Neural crest cell (in vitro differentiated cells): ENCODE results near the gene PAX6. TPM values are rescaled to one million over a fixed set of nuclear protein-coding genes. Genes with fewer than 3 reads are reported as not detected.
A peak's percentile ranks its signal among the peaks of the same experiment; 100 is the strongest.

Source experiments
- DNase-seq: peaks from one replicate; pipeline ENCODE4 v3.0.0; 2021; ENCODE audit warnings: low read depth, mixed read lengths, low spot score
- H3K27ac Mint-ChIP-seq: one replicate; pipeline ENCODE4 v1.8.0; 2021; ENCODE audit warnings: mild to moderate bottlenecking, mixed read lengths; ENCODE audit not compliant: unreplicated experiment
- H3K27me3 Mint-ChIP-seq: 2 replicates; pipeline ENCODE4 v1.8.0; 2021; ENCODE audit warnings: low read depth, mild to moderate bottlenecking, mixed read lengths
- H3K36me3 Mint-ChIP-seq: 2 replicates; pipeline ENCODE4 v1.8.0; 2021; ENCODE audit warnings: low read depth, mild to moderate bottlenecking, mixed read lengths
- H3K4me1 Mint-ChIP-seq: 2 replicates; pipeline ENCODE4 v1.8.0; 2021; ENCODE audit warnings: mixed read lengths
- H3K4me3 Mint-ChIP-seq: one replicate; pipeline ENCODE4 v1.8.0; 2021; ENCODE audit warnings: mild to moderate bottlenecking, mixed read lengths
- H3K9me3 Mint-ChIP-seq: 2 replicates; pipeline ENCODE4 v1.8.0; 2021; ENCODE audit warnings: mixed read lengths
- total RNA-seq: library from RNA; stranded (reverse); gene quantifications from 2 replicates; pipeline ENCODE4 v1.2.1, GENCODE V29; 2021
- TF ChIP-seq, protein P1 (sequence below): fragments of 200-600 bp; sonication (generic); conservative IDR thresholded peaks from 2 replicates; pipeline ENCODE4 v1.5.0; 2021; ENCODE audit warnings: antibody characterized with exemption, mild to moderate bottlenecking

Gene PAX6
- total RNA-seq, 1 donor from 2014 or later, result 83.7 TPM

DNA sequence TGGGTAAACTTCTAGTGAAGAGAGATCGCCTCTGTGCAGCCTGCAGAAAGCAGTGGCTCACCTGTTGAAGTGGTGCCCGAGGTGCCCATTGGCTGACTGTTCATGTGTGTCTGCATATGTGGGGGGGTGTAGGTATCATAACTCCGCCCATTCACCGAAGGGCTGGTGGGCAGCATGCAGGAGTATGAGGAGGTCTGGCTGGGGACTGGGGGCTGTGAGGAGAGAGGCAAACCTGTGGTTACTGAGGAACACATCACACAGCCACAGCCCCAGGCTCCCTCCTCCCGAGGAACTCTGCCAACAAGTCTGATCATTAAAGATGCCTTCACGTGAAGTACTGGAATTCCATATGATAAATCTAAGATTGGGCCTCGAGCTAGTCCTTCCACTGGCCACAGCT is 20.5 kb downstream of the PAX6 start:
- H3K27ac Mint-ChIP-seq, result no peak overlapping the region
- no peaks in the 10 kb centered on the region for H3K9me3 Mint-ChIP-seq
- peaks cover 23% of the 10 kb centered on the region for H3K36me3 Mint-ChIP-seq
- H3K27me3 Mint-ChIP-seq, result peaks cover 28% of the 10 kb centered on the region
- TF ChIP-seq, protein P1, sequence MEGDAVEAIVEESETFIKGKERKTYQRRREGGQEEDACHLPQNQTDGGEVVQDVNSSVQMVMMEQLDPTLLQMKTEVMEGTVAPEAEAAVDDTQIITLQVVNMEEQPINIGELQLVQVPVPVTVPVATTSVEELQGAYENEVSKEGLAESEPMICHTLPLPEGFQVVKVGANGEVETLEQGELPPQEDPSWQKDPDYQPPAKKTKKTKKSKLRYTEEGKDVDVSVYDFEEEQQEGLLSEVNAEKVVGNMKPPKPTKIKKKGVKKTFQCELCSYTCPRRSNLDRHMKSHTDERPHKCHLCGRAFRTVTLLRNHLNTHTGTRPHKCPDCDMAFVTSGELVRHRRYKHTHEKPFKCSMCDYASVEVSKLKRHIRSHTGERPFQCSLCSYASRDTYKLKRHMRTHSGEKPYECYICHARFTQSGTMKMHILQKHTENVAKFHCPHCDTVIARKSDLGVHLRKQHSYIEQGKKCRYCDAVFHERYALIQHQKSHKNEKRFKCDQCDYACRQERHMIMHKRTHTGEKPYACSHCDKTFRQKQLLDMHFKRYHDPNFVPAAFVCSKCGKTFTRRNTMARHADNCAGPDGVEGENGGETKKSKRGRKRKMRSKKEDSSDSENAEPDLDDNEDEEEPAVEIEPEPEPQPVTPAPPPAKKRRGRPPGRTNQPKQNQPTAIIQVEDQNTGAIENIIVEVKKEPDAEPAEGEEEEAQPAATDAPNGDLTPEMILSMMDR, result no peak
- no peak overlapping the region for H3K4me3 Mint-ChIP-seq
- no peak for DNase-seq
- H3K4me1 Mint-ChIP-seq, result peaks cover 56% of the 10 kb centered on the region

DNA sequence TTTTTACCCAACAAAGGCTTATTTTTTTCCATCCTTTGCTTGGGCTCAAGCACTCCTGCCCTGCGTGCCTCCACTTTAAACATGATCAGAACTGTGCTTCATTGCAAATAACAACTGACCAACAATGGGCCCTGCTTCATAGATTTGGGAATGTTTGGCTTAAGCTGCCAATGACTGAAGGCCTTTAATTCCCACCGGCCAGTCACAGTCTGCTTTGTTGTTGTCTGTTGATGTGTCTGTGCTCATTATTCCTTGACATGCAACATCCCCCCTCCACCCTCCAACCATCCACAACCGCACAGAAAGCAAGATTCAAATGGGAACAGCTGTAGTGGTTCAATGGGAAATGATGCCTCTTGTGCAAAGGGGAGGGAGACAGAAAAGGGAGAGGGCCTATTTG is 23.0 kb downstream of the PAX6 start:
- peak overlapping the region; percentile 49 for H3K4me3 Mint-ChIP-seq
- no peak overlapping the region for H3K27ac Mint-ChIP-seq
- H3K27me3 Mint-ChIP-seq, result peaks cover 7% of the 10 kb centered on the region
- peaks cover 12% of the 10 kb centered on the region for H3K36me3 Mint-ChIP-seq
- no peak for DNase-seq
- TF ChIP-seq, protein P1, result no peak
- H3K9me3 Mint-ChIP-seq, result no peaks in the 10 kb centered on the region
- peaks cover 34% of the 10 kb centered on the region for H3K4me1 Mint-ChIP-seq

DNA sequence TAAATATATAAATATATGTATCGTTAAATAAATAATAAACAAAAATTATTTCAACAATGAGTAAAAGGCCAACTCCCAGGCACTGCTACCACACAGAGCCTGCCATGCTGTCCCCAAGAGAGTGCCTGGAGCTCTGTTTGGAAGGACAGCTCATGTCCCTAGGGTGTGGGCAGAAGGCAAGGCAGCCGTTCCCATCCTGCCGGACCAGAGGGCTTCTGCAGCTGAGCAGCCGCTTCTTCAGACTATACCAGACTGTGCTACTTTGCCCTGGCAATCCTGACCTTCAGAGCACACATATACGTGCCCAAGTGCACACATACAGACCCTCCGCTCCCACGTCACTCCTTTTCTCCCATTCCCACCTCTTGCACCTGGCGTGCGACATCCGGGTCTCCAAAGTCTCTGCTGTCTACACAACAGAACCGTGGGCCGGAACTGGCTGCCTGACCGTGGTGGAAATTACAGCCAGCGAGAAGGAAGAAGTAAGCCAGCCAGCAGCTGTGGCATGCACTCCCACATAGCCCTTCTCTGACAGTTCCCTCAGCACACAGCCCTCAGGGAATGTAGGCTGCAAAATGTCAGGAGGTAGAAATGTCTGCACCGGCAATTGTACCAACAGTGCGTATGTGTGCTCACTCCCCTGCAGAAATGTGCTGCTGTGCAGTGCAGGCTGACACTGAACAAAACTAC is 24.0 kb downstream of the PAX6 start:
- H3K27me3 Mint-ChIP-seq, result no peaks in the 10 kb centered on the region
- H3K36me3 Mint-ChIP-seq, result peaks cover 9% of the 10 kb centered on the region
- peak overlapping the region; percentile 35 for H3K4me3 Mint-ChIP-seq
- TF ChIP-seq, protein P1, result no peak
- H3K9me3 Mint-ChIP-seq, result no peaks in the 10 kb centered on the region
- H3K27ac Mint-ChIP-seq, result peak overlapping the region; percentile 91
- DNase-seq, result no peak
- H3K4me1 Mint-ChIP-seq, result peaks cover 34% of the 10 kb centered on the region

DNA sequence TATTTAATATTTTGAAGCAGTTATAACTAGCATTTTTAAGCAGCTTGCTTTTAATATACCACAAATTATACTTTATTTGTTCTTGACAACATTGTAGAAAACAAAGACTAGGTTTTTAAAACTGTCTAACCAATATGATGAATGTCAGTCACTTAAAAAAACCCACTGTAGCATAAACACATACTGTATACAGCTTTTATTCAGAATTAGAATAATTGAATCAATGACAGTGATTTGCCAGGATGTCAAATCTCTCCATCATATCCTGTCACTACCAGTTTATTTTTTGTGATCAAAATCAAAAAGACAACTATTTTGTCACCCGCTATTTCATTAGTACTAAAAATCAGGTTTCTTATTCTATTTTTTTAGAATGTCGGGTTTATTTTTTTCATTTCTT is 26.5 kb downstream of the PAX6 start:
- no peaks in the 10 kb centered on the region for H3K9me3 Mint-ChIP-seq
- no peak overlapping the region for H3K27ac Mint-ChIP-seq

DNA sequence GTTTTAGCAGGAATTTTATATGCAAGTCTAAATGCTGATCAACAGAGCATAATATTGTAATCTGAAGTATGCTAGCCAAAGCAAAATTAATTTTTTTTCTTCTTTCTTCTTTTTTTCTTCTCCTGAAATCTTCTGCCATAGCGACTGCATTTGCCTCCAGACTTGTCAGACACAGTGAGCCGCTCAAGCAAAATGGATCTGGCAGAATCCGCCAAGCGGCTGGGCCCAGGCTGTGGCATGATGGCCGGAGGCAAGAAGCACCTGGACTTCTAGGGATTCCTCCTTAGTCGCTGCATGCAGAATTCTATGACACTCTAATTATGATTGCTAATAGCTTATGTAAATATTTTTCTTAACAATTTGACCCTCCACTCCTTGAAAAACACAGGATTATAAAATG is 27.9 kb downstream of the PAX6 start:
- Mint-ChIP-seq H3K36me3 (peaks cover 5% of the 10 kb centered on the region), H3K9me3 (no peaks in the 10 kb centered on the region), H3K27ac (no peak overlapping the region), H3K27me3 (no peaks in the 10 kb centered on the region), H3K4me1 (peaks cover 28% of the 10 kb centered on the region), H3K4me3 (no peak overlapping the region)
- no peak for DNase-seq
- TF ChIP-seq, protein P1, result no peak

More for the DNA sequence above, 26.5 kb downstream of the PAX6 start:
- peaks cover 8% of the 10 kb centered on the region for H3K36me3 Mint-ChIP-seq
- TF ChIP-seq, protein P1, result no peak
- peaks cover 34% of the 10 kb centered on the region for H3K4me1 Mint-ChIP-seq
- no peak for DNase-seq
- H3K27me3 Mint-ChIP-seq, result no peaks in the 10 kb centered on the region
- H3K4me3 Mint-ChIP-seq, result no peak overlapping the region
